ENCODE data around the gene EEFSEC.

GRCh38 chr3:128320551-128321340 lies 167.5 kb downstream of the EEFSEC start:
- TF ChIP-seq CTCF (IDR thresholded peaks at IDR 0.05; ENCODE audit: insufficient read depth, low read length): no peak
- TF ChIP-seq REST (IDR thresholded peaks at IDR 0.05; ENCODE audit: insufficient replicate concordance, low read depth): no peak
- TF ChIP-seq POLR2AphosphoS5 (IDR thresholded peaks at IDR 0.05; ENCODE audit: low read depth): no peak

All from HL-60 (cell line).